Heart left ventricle (tissue), 16 donors: ENCODE measurements around the gene GRAMD2B. TPM values are rescaled to one million over a fixed set of nuclear protein-coding genes. Genes with fewer than 3 reads are reported as not detected.

ENCODE experiments used
- ATAC-seq, 4 donors: fragments of 200-7000 bp; cut with Tn5 transposase; one replicate each; pipeline ENCODE4 v1.9.1; 2020 to 2022; ENCODE audit warnings: moderate library complexity in 4 of 4, mild to moderate bottlenecking in 3 of 4, moderate number of reproducible peaks in 1 of 4
- DNase-seq, 5 donors: peaks; one replicate each; pipeline ENCODE4 v3.0.0-alpha.2; 2020
- H3K27ac ChIP-seq, 12 donors: fragments of 200-600 bp; sonication (generic) in 4 of 12; one replicate each; pipeline versions ENCODE4 v1.5.0 to v1.8.0; 2016 to 2022; ENCODE audit warnings: mild to moderate bottlenecking in 2 of 12
- H3K27me3 ChIP-seq, 9 donors: fragments of 200-600 bp; sonication (generic) in 2 of 9; one replicate each; pipeline versions ENCODE4 v1.5.1 to v1.8.0; 2016 to 2022; ENCODE audit warnings: mild to moderate bottlenecking in 3 of 9
- H3K36me3 ChIP-seq, 9 donors: fragments of 200-600 bp; sonication (generic) in 2 of 9; one replicate each; pipeline versions ENCODE4 v1.5.0 to v1.8.0; 2018 to 2022; ENCODE audit warnings: mild to moderate bottlenecking in 2 of 9
- H3K4me1 ChIP-seq, 12 donors: fragments of 200-600 bp; sonication (generic) in 4 of 12; one replicate each; pipeline versions ENCODE4 v1.5.0 to v1.8.0; 2016 to 2022; ENCODE audit warnings: mild to moderate bottlenecking in 3 of 12
- H3K4me3 ChIP-seq, 12 donors: fragments of 200-600 bp; sonication (generic) in 4 of 12; one replicate each; pipeline versions ENCODE4 v1.5.0 to v1.8.0; 2017 to 2022; ENCODE audit warnings: mild to moderate bottlenecking in 9 of 12, moderate library complexity in 4 of 12
- H3K9me3 ChIP-seq, 12 donors: fragments of 200-600 bp; sonication (generic) in 4 of 12; one replicate each; pipeline versions ENCODE4 v1.5.0 to v1.8.0; 2016 to 2022; ENCODE audit warnings: mild to moderate bottlenecking in 1 of 12
- CTCF ChIP-seq, 12 donors: fragments of 200-600 bp; sonication (generic) in 4 of 12; IDR thresholded peaks; one replicate each; pipeline versions ENCODE4 v1.5.0 to v1.8.0; 2018 to 2022; ENCODE audit warnings: antibody characterized with exemption in 12 of 12, mild to moderate bottlenecking in 5 of 12
- POLR2A ChIP-seq, 2 donors: fragments of 450-650 bp; IDR thresholded peaks; one replicate each; pipeline ENCODE4 v1.6.1; 2017; ENCODE audit warnings: antibody characterized with exemption in 2 of 2, mild to moderate bottlenecking in 2 of 2, moderate library complexity in 2 of 2
- WGBS, 4 donors: extraction: QIAGEN DNeasy Blood & Tissue Kit in 2 of 4; methylation state at CpG; one replicate each; pipeline versions ENCODE4 v1.1.5 to v1.1.7; 2013 to 2018; 5-methylcytosine and 5-hydroxymethylcytosine counted together
- intact Hi-C, 10 donors: fragments of 100-400 bp; cut with DNase I; formaldehyde crosslinking; loops; one replicate each; pipeline versions ENCODE4 v1.11.1 to v1.14.2; 2022
- polyA plus RNA-seq, 2 donors: library from polyadenylated mRNA; stranded (reverse); fragments of 200-250 nt; gene quantifications; one replicate each; pipeline ENCODE4 v1.2.3, GENCODE V29; 2013
- total RNA-seq, 9 donors: library from RNA; depleted of rRNA in 2 of 9; stranded (reverse); fragments of >200 nt in 2 of 9; fragmentation: NEBNext Ultra II Directional in 3 of 9; extraction: Animal tissue kit (Norgen Biotek cat#: 25700) in 3 of 9; gene quantifications; one replicate each; pipeline versions ENCODE4 v1.1.0 to v1.2.4, GENCODE V29; 2016 to 2023
- donor health status: ischemic (EF 13 %, LVEDD 7.1; RV severe dilation, severe dysfunction).
- donor health status: healthy with polysubstance abuse.
- donor health status: DM: no; HTN: yes; CAD: no.
- donor health status: DM: no; HTN: no; CAD: no.
- donor health status: ischemic (EF 25% LVEDD 6.9; RV normal size, moderate dysfunction).
- donor health status: ischemic (EF 25% LVEDD 5.7; RV mildly dilated, moderate dysfunction).
- donor health status: healthy.
- donor health status: DM: yes; HTN: yes; CAD: no.
- donor health status: ischemic (EF 35%, LVEDD 5.7; RV mildly dilated, moderate dysfunction).
- donor health status: nonischemic (EF 11% LVEDD 7.7; RV severe dilation, severe dysfunction).
- donor health status: DM: yes; HTN: yes; CAD: no.
- donor health status: PGD.
- donor health status: ischemic (EF 29% LVEDD 5.4; RV normal size, mild dysfunction).
- donor health status: nonischemic (EF 23%, LVEDD 6.1; RV moderate dilation, normal function).

The GRAMD2B gene
- total and polyA plus RNA-seq, 11 donors = 7.4 to 50.4 (median 35.8) TPM

GRCh38 chr5:126511961-126512360 is 88.8 kb downstream of the GRAMD2B start:
- no peak for DNase-seq
- Histone ChIP-seq H3K36me3 (no peaks in the 10 kb centered on the region), H3K4me3 (no peak overlapping the region), H3K27ac (peak overlapping the region in 1 of 12 donors; percentile 21), H3K9me3 (no peaks in the 10 kb centered on the region), H3K4me1 (peaks cover 0 to 31% (median 13%) of the 10 kb centered on the region in 12 donors), H3K27me3 (no peaks in the 10 kb centered on the region)
- ATAC-seq = no peak
- WGBS, 4 donors = 80 to 100% (median 97%) methylated on average over 1 of the region's 1 CpG
- intact Hi-C loops = no loop called here
- TF ChIP-seq POLR2A (IDR thresholded peaks at IDR 0.05) (no peak), CTCF (IDR thresholded peaks at IDR 0.05) (no peak)

DNA sequence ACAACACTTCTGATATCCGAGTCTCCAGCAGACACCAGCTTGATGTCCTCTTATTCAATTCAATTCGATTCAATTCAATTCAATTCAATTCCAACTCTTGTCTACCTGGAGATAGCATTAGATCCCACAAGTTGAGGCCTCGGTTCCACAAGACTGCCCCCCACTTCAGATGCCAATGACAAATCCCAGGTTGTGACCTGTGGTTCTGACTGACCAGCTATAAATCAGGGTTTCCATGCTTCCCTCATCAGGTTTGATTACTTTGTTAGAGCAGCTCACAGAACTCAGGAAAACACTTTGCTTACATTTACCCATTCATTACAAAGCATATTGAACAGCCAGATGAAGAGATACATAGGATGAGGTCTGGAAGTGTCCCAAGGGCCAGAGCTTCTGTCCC is 89.2 kb downstream of the GRAMD2B start:
- Histone ChIP-seq H3K27me3 (no peaks in the 10 kb centered on the region), H3K36me3 (no peaks in the 10 kb centered on the region), H3K9me3 (no peaks in the 10 kb centered on the region), H3K4me1 (peaks cover 0 to 31% (median 13%) of the 10 kb centered on the region in 12 donors), H3K4me3 (no peak overlapping the region), H3K27ac (peak overlapping the region in 1 of 12 donors; percentile 21)
- intact Hi-C loops = no loop called here
- no peak for TF ChIP-seq POLR2A (IDR thresholded peaks at IDR 0.05)
- TF ChIP-seq CTCF (IDR thresholded peaks at IDR 0.05) = no peak
- 95 to 99% (median 96%) methylated on average over 3 of the region's 3 CpGs for WGBS, 4 donors
- no peak for DNase-seq
- ATAC-seq = no peak

GRCh38 chr5:126513302-126513701 is 90.1 kb downstream of the GRAMD2B start:
- no peak overlapping the region for H3K4me3 ChIP-seq
- peak overlapping the region in 3 of 12 donors; percentile 34 to 43 (median 39) for H3K27ac ChIP-seq

GRCh38 chr5:126513703-126514102 is 90.5 kb downstream of the GRAMD2B start:
- Histone ChIP-seq H3K27me3 (no peaks in the 10 kb centered on the region), H3K27ac (peak overlapping the region in 4 of 12 donors; percentile 15 to 43 (median 36)), H3K4me3 (no peak overlapping the region), H3K4me1 (peaks cover 0 to 22% (median 8%) of the 10 kb centered on the region in 12 donors), H3K9me3 (no peaks in the 10 kb centered on the region), H3K36me3 (no peaks in the 10 kb centered on the region)
- ATAC-seq = no peak
- intact Hi-C loops = no loop called here
- WGBS, 4 donors = 75 to 88% (median 79%) methylated on average over 4 of the region's 4 CpGs
- no peak for TF ChIP-seq POLR2A (IDR thresholded peaks at IDR 0.05)
- TF ChIP-seq CTCF (IDR thresholded peaks at IDR 0.05) = no peak
- DNase-seq = no peak

More at GRCh38 chr5:126513302-126513701, 90.1 kb downstream of the GRAMD2B start:
- intact Hi-C loops = no loop called here
- Histone ChIP-seq H3K36me3 (no peaks in the 10 kb centered on the region), H3K9me3 (no peaks in the 10 kb centered on the region), H3K27me3 (no peaks in the 10 kb centered on the region), H3K4me1 (peaks cover 0 to 26% (median 12%) of the 10 kb centered on the region in 12 donors)
- 87 to 91% (median 90%) methylated on average over 2 of the region's 2 CpGs for WGBS, 4 donors
- ATAC-seq (no peak), DNase-seq (no peak)
- TF ChIP-seq POLR2A (IDR thresholded peaks at IDR 0.05) (no peak), CTCF (IDR thresholded peaks at IDR 0.05) (no peak)
